ENCODE results near the gene HOXC12. TPM values are rescaled to one million over a fixed set of nuclear protein-coding genes. Genes with fewer than 3 reads are reported as not detected.

HOXC12 gene
- total RNA-seq, 6 experiments from 2014 or later: not detected

DNA sequence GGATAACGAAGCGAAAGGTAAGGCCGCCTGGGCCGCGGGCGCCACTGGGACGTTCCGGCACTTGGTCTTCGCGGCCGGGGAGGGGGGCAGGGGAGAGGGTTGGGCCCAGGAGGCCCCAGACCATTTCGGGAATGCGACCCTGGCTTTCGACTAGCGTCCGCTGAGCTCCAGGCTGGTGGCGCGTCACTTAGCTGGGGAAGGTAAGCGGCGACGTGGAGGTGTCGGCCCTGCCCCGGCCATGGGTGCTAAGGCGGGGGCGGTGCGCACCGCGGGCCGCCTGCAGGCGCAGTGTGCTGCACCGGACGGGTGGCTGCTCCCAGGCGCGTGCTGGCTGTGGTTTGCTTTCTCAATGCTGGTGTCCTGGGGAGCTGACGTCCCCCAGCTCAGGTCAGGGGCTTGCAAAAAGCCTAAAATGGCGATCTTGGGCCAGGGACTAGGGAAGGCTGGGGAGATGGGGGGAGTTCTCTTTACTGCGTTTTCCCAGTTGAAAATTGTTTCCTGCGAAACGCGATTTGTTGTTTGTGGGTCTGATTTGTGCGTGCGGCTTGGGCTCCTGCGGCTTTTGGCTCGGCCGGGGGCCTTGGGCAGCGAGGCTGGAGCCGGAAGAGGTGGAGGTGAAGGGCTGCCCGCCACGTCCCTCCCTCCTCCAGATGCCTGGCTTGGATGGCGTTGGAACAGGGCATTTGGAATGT, 31.4 kb downstream of the HOXC12 start:
- Mint-ChIP-seq H3K4me3 (peak overlapping the region; percentile 74; the same call in 1 of the 2 replicates), H3K36me3 (ENCODE audit: low read depth) (no peaks in the 10 kb centered on the region), H3K27me3 (ENCODE audit: insufficient read depth) (peaks cover 57% of the 10 kb centered on the region), H3K9me3 (no peaks in the 10 kb centered on the region), H3K4me1 (ENCODE audit: low read depth) (peaks cover 16% of the 10 kb centered on the region), H3K27ac (no peak overlapping the region)
- TF ChIP-seq, protein P1, sequence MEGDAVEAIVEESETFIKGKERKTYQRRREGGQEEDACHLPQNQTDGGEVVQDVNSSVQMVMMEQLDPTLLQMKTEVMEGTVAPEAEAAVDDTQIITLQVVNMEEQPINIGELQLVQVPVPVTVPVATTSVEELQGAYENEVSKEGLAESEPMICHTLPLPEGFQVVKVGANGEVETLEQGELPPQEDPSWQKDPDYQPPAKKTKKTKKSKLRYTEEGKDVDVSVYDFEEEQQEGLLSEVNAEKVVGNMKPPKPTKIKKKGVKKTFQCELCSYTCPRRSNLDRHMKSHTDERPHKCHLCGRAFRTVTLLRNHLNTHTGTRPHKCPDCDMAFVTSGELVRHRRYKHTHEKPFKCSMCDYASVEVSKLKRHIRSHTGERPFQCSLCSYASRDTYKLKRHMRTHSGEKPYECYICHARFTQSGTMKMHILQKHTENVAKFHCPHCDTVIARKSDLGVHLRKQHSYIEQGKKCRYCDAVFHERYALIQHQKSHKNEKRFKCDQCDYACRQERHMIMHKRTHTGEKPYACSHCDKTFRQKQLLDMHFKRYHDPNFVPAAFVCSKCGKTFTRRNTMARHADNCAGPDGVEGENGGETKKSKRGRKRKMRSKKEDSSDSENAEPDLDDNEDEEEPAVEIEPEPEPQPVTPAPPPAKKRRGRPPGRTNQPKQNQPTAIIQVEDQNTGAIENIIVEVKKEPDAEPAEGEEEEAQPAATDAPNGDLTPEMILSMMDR (IDR thresholded peaks at IDR 0.05): no peak
- no peak for DNase-seq

DNA sequence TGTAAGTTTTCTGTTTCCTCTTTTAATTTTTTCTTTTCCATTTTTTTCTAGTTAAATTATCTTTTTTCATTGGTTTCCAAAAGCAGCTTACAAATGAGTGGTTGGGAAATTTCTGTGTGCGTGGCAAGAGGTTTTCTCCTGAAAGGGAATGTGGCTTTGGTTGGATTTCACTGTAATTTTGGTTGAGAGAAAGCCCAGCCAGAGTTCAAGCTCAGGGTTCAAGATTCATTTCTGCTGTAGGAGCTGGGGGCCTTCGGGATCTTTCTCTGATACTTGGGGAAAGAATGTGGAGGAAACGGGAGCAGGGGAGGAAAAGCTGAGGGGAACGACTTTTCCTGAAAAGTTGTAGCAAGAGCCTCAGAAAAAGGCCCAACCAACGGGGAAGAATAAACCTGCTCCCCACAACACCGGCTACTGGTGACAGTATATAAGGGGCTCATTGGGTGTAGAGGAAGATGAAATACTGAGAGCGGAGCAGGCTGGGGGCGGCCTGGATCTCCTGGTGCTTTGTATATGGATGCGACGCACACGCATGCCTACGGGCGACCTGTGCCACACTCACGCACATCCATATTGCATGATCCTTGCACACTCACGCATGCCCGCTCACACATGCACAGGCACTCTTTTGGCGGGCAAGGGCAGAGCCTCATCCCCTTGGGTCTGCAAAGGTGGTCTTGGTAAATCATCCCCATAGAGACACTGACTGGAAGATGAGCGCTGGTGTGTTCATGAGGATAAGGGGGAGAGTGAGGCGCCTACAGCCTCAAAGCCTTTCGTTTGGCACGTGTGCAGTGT, 32.2 kb downstream of the HOXC12 start:
- Mint-ChIP-seq H3K4me3 (no peak overlapping the region), H3K36me3 (ENCODE audit: low read depth) (no peaks in the 10 kb centered on the region), H3K9me3 (no peaks in the 10 kb centered on the region), H3K27me3 (ENCODE audit: insufficient read depth) (peaks cover 58% of the 10 kb centered on the region), H3K4me1 (ENCODE audit: low read depth) (peaks cover 16% of the 10 kb centered on the region), H3K27ac (no peak overlapping the region)
- TF ChIP-seq, protein P1 (IDR thresholded peaks at IDR 0.05): no peak
- DNase-seq: no peak

DNA sequence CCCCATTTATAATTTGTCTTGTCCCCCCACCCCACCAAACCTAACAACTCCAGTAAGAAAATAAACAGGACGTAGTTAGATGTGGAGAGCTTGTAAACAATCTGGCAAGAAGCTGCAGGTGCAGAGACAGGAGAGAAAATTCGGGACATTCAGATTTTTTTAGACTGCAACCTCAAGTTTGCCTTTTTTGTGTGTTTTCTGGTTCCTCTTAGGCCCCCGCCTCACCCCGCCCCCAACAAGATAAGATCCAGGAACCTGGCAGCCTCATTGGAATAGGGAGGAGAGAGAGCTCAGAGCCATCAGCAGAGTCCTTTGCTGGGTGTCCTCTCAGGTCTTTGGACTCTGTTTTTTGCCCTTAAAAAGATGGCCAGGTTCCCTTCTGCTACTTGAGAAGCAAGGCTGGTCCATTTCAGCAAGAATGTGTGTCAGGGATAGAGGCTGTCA, 33.1 kb downstream of the HOXC12 start:
- H3K27ac Mint-ChIP-seq: no peak overlapping the region
- TF ChIP-seq, protein P1 (IDR thresholded peaks at IDR 0.05): no peak
- no peaks in the 10 kb centered on the region for H3K9me3 Mint-ChIP-seq
- no peak overlapping the region for H3K4me3 Mint-ChIP-seq
- peaks cover 16% of the 10 kb centered on the region for H3K4me1 Mint-ChIP-seq (ENCODE audit: low read depth)
- no peaks in the 10 kb centered on the region for H3K36me3 Mint-ChIP-seq (ENCODE audit: low read depth)
- no peak for DNase-seq
- peaks cover 61% of the 10 kb centered on the region for H3K27me3 Mint-ChIP-seq (ENCODE audit: insufficient read depth)

DNA sequence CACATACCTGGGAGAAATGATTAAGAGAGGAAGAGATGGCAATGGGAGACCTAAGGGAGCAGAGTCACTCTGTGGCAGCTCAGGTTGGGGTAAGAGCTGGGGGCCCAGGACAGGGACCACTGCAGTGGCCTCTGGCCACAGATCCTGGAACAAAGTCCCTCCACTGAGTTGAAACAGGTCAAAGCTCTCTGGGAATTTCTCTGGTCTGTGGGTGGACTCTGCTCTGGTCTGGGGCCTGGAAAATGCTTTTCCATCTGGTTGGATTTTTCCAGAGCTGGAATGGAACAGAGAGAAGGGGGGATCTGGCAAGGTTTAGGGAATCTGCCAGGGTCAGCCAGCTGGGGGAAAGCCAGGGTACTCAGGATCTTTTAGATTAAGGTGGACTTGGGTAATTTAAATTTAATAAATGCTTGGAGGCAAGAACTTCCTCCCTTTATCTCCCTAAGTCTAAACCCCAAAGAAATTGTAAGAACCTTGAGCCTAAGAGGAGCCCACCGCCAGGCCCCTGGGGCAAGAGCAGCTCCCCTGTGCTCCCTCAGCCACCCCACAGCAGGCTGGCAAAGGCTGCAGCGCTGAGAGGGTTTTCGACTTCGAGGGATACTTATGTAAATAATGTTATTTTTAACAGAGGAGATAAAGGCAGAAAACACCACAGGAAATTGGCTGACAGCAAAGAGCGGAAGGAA, 34.0 kb downstream of the HOXC12 start:
- TF ChIP-seq, protein P1 (IDR thresholded peaks at IDR 0.05): no peak
- Mint-ChIP-seq H3K4me1 (ENCODE audit: low read depth) (peaks cover 16% of the 10 kb centered on the region), H3K9me3 (no peaks in the 10 kb centered on the region), H3K27me3 (ENCODE audit: insufficient read depth) (peaks cover 61% of the 10 kb centered on the region), H3K4me3 (no peak overlapping the region), H3K27ac (no peak overlapping the region), H3K36me3 (ENCODE audit: low read depth) (no peaks in the 10 kb centered on the region)
- no peak for DNase-seq

DNA sequence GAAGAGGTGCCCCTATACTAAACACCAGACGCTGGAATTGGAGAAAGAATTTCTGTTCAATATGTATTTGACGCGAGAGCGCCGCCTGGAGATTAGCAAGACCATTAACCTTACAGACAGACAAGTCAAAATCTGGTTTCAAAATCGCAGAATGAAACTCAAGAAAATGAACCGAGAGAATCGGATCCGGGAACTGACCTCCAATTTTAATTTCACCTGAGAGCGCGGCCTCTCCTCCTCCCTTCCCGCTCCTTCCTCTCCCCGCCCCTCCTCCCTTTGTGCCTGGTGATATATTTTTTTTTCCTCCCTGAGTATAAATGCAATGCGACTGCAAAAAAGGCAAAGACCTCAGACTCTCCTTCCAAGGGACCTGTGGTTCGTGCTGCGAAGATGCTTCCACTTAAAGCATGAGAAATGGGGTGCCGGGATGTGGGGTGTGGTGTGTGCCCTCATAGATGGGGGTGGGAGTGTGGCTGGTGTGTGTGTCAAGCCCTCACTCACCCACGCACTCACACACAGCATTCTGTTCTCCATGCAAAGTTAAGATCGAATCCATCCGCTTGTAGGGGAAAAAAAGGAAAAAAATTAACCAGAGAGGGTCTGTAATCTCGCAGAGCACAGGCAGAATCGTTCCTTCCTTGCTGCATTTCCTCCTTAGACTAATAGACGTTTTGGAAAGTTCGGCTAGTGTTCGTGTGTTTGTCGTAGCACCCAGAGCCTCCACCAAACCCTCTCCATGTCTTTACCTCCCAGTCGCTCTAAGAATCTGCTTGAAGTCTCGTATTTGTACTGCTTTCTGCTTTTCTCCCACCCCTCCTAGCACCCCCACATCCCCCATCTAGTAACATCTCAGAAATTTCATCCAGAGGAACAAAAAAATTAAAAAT, 34.8 kb downstream of the HOXC12 start:
- no peak for DNase-seq
- TF ChIP-seq, protein P1 (IDR thresholded peaks at IDR 0.05): peak; percentile 69
- no peaks in the 10 kb centered on the region for H3K36me3 Mint-ChIP-seq (ENCODE audit: low read depth)
- H3K27ac Mint-ChIP-seq: no peak overlapping the region
- H3K27me3 Mint-ChIP-seq (ENCODE audit: insufficient read depth): peaks cover 68% of the 10 kb centered on the region
- peak overlapping the region; percentile 8; the same call in 1 of the 2 replicates for H3K4me3 Mint-ChIP-seq
- no peaks in the 10 kb centered on the region for H3K9me3 Mint-ChIP-seq
- H3K4me1 Mint-ChIP-seq (ENCODE audit: low read depth): peaks cover 16% of the 10 kb centered on the region

All from HFFc6 (cell line).